ENCODE data around the gene MRGPRD.

- TF ChIP-seq CTCF (IDR thresholded peaks at IDR 0.05 in 2 of 3, conservative IDR thresholded peaks at IDR 0.05 in 1 of 3; ENCODE audit: borderline replicate concordance in 1 of 3, insufficient read depth in 1 of 3, low read depth in 2 of 3, low read length in 2 of 3) (no peak), CEBPB (IDR thresholded peaks at IDR 0.05; ENCODE audit: low read depth) (no peak), EZH2 (IDR thresholded peaks at IDR 0.05) (no peak), ELF1 (IDR thresholded peaks at IDR 0.05; ENCODE audit: borderline replicate concordance, low read depth) (no peak), POLR2AphosphoS5 (IDR thresholded peaks at IDR 0.05; ENCODE audit: low read depth, low read length) (no peak), RAD21 (IDR thresholded peaks at IDR 0.05; ENCODE audit: low read depth) (no peak)
Measured at GRCh38 chr11:69005183-69005630, 24.4 kb upstream of the MRGPRD start.

All from HCT116 (cell line).